HG03571 (cell line): ENCODE data around the gene ABCB10.
"Not testable (repeated sequence)": the region's sequence is repeated elsewhere in the genome, so short reads cannot be mapped to it uniquely, and the experiment has no call there.

Source experiments
- ATAC-seq: cut with Tn5 transposase; IDR thresholded peaks from one replicate; pipeline ENCODE4 v1.9.1; 2021; ENCODE audit not compliant: unreplicated experiment

Gene ABCB10

GRCh38 chr1:229479660-229480399 lies 78.7 kb downstream of the ABCB10 start:
- peak; percentile 79 for ATAC-seq

GRCh38 chr1:229478852-229479251 lies 79.7 kb downstream of the ABCB10 start:
- ATAC-seq = peak; percentile 76

GRCh38 chr1:229475859-229476258 lies 82.6 kb downstream of the ABCB10 start:
- not testable (repeated sequence) for ATAC-seq

- no peak for ATAC-seq
These were observed 84.0 kb downstream of the ABCB10 start for GRCh38 chr1:229474509-229474908.

- ATAC-seq = no peak
These were observed 87.3 kb downstream of the ABCB10 start for GRCh38 chr1:229471175-229471574.

GRCh38 chr1:229470406-229471043 lies 88.0 kb downstream of the ABCB10 start:
- ATAC-seq = no peak

- ATAC-seq = no peak
These were observed 91.6 kb downstream of the ABCB10 start for GRCh38 chr1:229466887-229467286.
